MCF 10A (cell line): ENCODE data around the gene RAB27B. TPM values are rescaled to one million over a fixed set of nuclear protein-coding genes. Genes with fewer than 3 reads are reported as not detected.

Source experiments
- BruUV-seq: library from RNA; stranded (reverse); fragments of 400-500 nt; replicated peaks from 2 replicates; lab custom pipeline; 2021; lab: Mats Ljungman, UMichigan
- CTCF ChIA-PET: fragments of 300-600 bp; sonication (Branson Sonifier 250); formaldehyde crosslinking; extraction: SDS; loops from one replicate; lab custom pipeline; 2021; ENCODE audit warnings: antibody characterized with exemption, inconsistent platforms; lab: Yijun Ruan, JAX
- POLR2A ChIA-PET: fragments of 300-600, 350-650 bp; sonication (Branson Sonifier 250); formaldehyde crosslinking; extraction: SDS; loops from one replicate; lab custom pipeline; 2020; ENCODE audit warnings: antibody characterized with exemption, inconsistent platforms; lab: Yijun Ruan, JAX
- DNase-seq: peaks from one replicate; pipeline ENCODE4 v3.0.0-alpha.2; 2018; ENCODE audit not compliant: unreplicated experiment
- H3K27ac Mint-ChIP-seq: one replicate; pipeline ENCODE4 v1.8.0; 2022; ENCODE audit warnings: mild to moderate bottlenecking, low read depth, mixed read lengths; ENCODE audit not compliant: unreplicated experiment
- H3K27me3 Mint-ChIP-seq: one replicate; pipeline ENCODE4 v1.8.0; 2022; ENCODE audit warnings: mixed read lengths; ENCODE audit not compliant: insufficient read depth, unreplicated experiment
- H3K36me3 Mint-ChIP-seq: one replicate; pipeline ENCODE4 v1.8.0; 2022; ENCODE audit warnings: mild to moderate bottlenecking, moderate library complexity, mixed read lengths; ENCODE audit not compliant: insufficient read depth, unreplicated experiment
- H3K4me1 Mint-ChIP-seq: one replicate; pipeline ENCODE4 v1.8.0; 2022; ENCODE audit warnings: mixed read lengths; ENCODE audit not compliant: insufficient read depth, unreplicated experiment
- H3K4me3 Mint-ChIP-seq: one replicate; pipeline ENCODE4 v1.8.0; 2022; ENCODE audit warnings: mild to moderate bottlenecking, moderate library complexity, mixed read lengths; ENCODE audit not compliant: unreplicated experiment
- H3K9me3 Mint-ChIP-seq: one replicate; pipeline ENCODE4 v1.8.0; 2022; ENCODE audit warnings: mixed read lengths; ENCODE audit not compliant: unreplicated experiment
- intact Hi-C: fragments of 100-400 bp; cut with micrococcal nuclease; formaldehyde crosslinking; loops from 2 replicates; pipeline ENCODE4 v1.14.1; 2022
- total RNA-seq: library from RNA; stranded (reverse); gene quantifications from 2 replicates; pipeline ENCODE4 v1.2.3, GENCODE V29; 2022
- TF ChIP-seq, protein P1 (sequence below): fragments of 200-600 bp; IDR thresholded peaks from one replicate; pipeline ENCODE4 v1.8.0; 2022; ENCODE audit warnings: antibody characterized with exemption, mild to moderate bottlenecking; ENCODE audit not compliant: unreplicated experiment

RAB27B gene
- total RNA-seq, 1 experiment from 2014 or later = 32.2 TPM

GRCh38 chr18:54899500-54899899, 71.2 kb downstream of the RAB27B start:
- CTCF ChIA-PET = interaction anchor here (0.6 to 0.8 kb wide), 2 partner anchors 187 to 1418 kb away, joined by 3 to 4 read pairs; no protein-coding TSS in a partner anchor
- intact Hi-C loops = no loop called here
- Mint-ChIP-seq H3K27ac (no peak overlapping the region), H3K4me3 (no peak overlapping the region), H3K9me3 (no peaks in the 10 kb centered on the region), H3K4me1 (no peaks in the 10 kb centered on the region), H3K36me3 (peaks cover under 1% of the 10 kb centered on the region), H3K27me3 (no peaks in the 10 kb centered on the region)
- DNase-seq = no peak
- BruUV-seq = no TSS peak
- TF ChIP-seq, protein P1, sequence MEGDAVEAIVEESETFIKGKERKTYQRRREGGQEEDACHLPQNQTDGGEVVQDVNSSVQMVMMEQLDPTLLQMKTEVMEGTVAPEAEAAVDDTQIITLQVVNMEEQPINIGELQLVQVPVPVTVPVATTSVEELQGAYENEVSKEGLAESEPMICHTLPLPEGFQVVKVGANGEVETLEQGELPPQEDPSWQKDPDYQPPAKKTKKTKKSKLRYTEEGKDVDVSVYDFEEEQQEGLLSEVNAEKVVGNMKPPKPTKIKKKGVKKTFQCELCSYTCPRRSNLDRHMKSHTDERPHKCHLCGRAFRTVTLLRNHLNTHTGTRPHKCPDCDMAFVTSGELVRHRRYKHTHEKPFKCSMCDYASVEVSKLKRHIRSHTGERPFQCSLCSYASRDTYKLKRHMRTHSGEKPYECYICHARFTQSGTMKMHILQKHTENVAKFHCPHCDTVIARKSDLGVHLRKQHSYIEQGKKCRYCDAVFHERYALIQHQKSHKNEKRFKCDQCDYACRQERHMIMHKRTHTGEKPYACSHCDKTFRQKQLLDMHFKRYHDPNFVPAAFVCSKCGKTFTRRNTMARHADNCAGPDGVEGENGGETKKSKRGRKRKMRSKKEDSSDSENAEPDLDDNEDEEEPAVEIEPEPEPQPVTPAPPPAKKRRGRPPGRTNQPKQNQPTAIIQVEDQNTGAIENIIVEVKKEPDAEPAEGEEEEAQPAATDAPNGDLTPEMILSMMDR = no peak
- POLR2A ChIA-PET = no interaction called here

DNA sequence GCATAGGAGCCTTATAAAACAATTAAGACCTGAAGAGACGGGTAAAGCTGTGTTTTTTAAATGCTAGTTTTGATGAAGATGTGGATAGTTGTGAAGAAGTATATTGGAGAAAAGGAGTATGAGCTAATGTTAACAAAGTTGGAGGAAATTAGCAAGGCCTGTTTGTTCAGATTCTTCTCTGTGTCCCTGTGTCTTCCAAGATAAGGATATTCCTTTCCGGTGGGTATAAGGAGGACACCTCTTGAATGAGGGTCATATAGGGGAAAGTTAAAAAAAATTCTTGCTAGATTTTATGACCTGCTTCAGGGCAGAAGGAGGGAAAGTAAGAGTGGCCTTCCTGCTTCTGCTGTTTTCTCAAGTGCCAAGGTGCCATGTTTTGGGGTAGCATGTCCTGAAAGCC, 72.0 kb downstream of the RAB27B start:
- intact Hi-C loops = loop anchor here (5.0 to 10.0 kb wide), 3 partner anchors 82 to 218 kb away; no protein-coding TSS in a partner anchor
- no TSS peak for BruUV-seq
- H3K9me3 Mint-ChIP-seq = no peaks in the 10 kb centered on the region
- no peaks in the 10 kb centered on the region for H3K4me1 Mint-ChIP-seq
- H3K4me3 Mint-ChIP-seq = no peak overlapping the region
- no peaks in the 10 kb centered on the region for H3K27me3 Mint-ChIP-seq
- H3K36me3 Mint-ChIP-seq = no peaks in the 10 kb centered on the region
- DNase-seq = no peak
- ChIA-PET CTCF (no interaction called here), POLR2A (interaction anchor here (0.6 kb wide), 1 partner anchor 27 kb away, joined by 3 read pairs; no protein-coding TSS in a partner anchor)
- TF ChIP-seq, protein P1 = no peak
- no peak overlapping the region for H3K27ac Mint-ChIP-seq

GRCh38 chr18:54904581-54904980, 76.3 kb downstream of the RAB27B start:
- ChIA-PET POLR2A (interaction anchor here (0.6 kb wide), 1 partner anchor 128 kb away, joined by 3 read pairs; no protein-coding TSS in a partner anchor), CTCF (no interaction called here)
- no peak overlapping the region for H3K27ac Mint-ChIP-seq
- H3K4me3 Mint-ChIP-seq = no peak overlapping the region
- intact Hi-C loops = loop anchor here (5.0 to 10.0 kb wide), 3 partner anchors 78 to 222 kb away; no protein-coding TSS in a partner anchor
- no peaks in the 10 kb centered on the region for H3K27me3 Mint-ChIP-seq
- H3K9me3 Mint-ChIP-seq = no peaks in the 10 kb centered on the region
- BruUV-seq = no TSS peak
- no peaks in the 10 kb centered on the region for H3K36me3 Mint-ChIP-seq
- no peak for DNase-seq
- H3K4me1 Mint-ChIP-seq = no peaks in the 10 kb centered on the region
- TF ChIP-seq, protein P1 = no peak

GRCh38 chr18:54905629-54906028, 77.4 kb downstream of the RAB27B start:
- BruUV-seq = no TSS peak
- DNase-seq = no peak
- no peaks in the 10 kb centered on the region for H3K9me3 Mint-ChIP-seq
- no peak overlapping the region for H3K27ac Mint-ChIP-seq
- TF ChIP-seq, protein P1 = no peak
- no peaks in the 10 kb centered on the region for H3K27me3 Mint-ChIP-seq
- H3K4me1 Mint-ChIP-seq = no peaks in the 10 kb centered on the region
- no peaks in the 10 kb centered on the region for H3K36me3 Mint-ChIP-seq
- intact Hi-C loops = loop anchor here (10.0 kb wide), 1 partner anchor 131 kb away; no protein-coding TSS in a partner anchor
- CTCF ChIA-PET = no interaction called here
- POLR2A ChIA-PET = no interaction called here
- H3K4me3 Mint-ChIP-seq = no peak overlapping the region
